ENCODE data around the gene MPZ. TPM values are rescaled to one million over a fixed set of nuclear protein-coding genes. Genes with fewer than 3 reads are reported as not detected.

MPZ gene
- total and polyA plus RNA-seq, 9 of the 15 experiments (the other 6 are each of a cell fraction or from before 2014, with no cell fraction given): 0.22 to 16.6 (median 10.9) TPM

DNA sequence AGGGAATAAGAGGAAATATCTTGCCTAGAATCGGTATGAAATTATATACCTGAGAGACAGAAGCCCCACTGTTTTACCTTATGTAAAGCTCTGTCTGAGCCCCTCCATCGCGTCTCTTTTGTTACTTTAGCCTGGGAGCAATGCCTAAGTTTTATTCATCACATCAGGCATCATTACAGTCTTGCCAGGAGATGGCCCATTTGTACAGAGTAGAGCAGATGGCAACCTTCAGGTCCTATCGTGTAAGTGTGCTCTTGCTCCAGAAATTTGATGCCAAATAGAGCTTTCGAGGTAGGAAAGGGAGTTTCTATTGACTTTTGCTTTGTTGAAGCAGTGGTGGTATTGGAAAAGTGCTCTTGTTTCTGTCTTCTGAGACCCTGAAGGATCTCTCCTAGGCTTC lies 33.1 kb upstream of the MPZ start:
- H3K9me3 ChIP-seq (replicated peaks; ENCODE audit: control insufficient read depth, insufficient read depth, low read depth, low read length): no peaks in the 10 kb centered on the region
- DNase-seq (ENCODE audit: extremely low read depth in 1 of 4, low spot score in 3 of 4) (no peak), FAIRE-seq (no peak), ATAC-seq (no peak)
- 88% methylated on average over 5 of the region's 5 CpGs for WGBS (ENCODE audit: insufficient coverage, low coverage, missing lambda C conversion rate)
- ChIA-PET POLR2A (no interaction called here), CTCF (ENCODE audit: low intra/inter-chr PET ratio) (no interaction called here)
- no peak overlapping the region for H3K4me2 ChIP-seq (ENCODE audit: insufficient read depth, low read length)
- no peaks in the 10 kb centered on the region for H3K79me2 ChIP-seq (ENCODE audit: control insufficient read depth, insufficient read depth, low read length)
- H3K4me3 ChIP-seq: no peak overlapping the region
- H2AFZ ChIP-seq (ENCODE audit: low read depth, low read length): no peak overlapping the region
- intact Hi-C loops (cut with micrococcal nuclease): no loop called here
- no peaks in the 10 kb centered on the region for H3K4me1 ChIP-seq (replicated peaks in 1 of 2; ENCODE audit: control insufficient read depth in 2 of 2, insufficient read depth in 2 of 2, low read length in 2 of 2)
- H3K9me1 ChIP-seq (ENCODE audit: control insufficient read depth, insufficient read depth, low read length): no peaks in the 10 kb centered on the region
- H3K36me3 ChIP-seq (ENCODE audit: control insufficient read depth, insufficient read depth, low read length): peaks cover 62% of the 10 kb centered on the region; the same call in 2 of the 3 replicates
- H3K27ac ChIP-seq (ENCODE audit: extremely low read depth, low read depth, low read length): no peak overlapping the region
- H3K27me3 ChIP-seq (ENCODE audit: control insufficient read depth in 2 of 2, insufficient read depth in 2 of 2, low read length in 2 of 2): no peaks in the 10 kb centered on the region
- in situ Hi-C loops (cut with MboI): no loop called here
- no peak overlapping the region for H3K9ac ChIP-seq (ENCODE audit: insufficient read depth in 1 of 2, low read depth in 2 of 2, low read length in 2 of 2)
- no peak for TF ChIP-seq DACH1 (IDR thresholded peaks at IDR 0.05; ENCODE audit: partially characterized antibody)
- TF ChIP-seq HNRNPLL (IDR thresholded peaks at IDR 0.05; ENCODE audit: low read depth, low read length, poor library complexity, severe bottlenecking): no peak
- TF ChIP-seq, protein P1, sequence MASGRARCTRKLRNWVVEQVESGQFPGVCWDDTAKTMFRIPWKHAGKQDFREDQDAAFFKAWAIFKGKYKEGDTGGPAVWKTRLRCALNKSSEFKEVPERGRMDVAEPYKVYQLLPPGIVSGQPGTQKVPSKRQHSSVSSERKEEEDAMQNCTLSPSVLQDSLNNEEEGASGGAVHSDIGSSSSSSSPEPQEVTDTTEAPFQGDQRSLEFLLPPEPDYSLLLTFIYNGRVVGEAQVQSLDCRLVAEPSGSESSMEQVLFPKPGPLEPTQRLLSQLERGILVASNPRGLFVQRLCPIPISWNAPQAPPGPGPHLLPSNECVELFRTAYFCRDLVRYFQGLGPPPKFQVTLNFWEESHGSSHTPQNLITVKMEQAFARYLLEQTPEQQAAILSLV (tag; IDR thresholded peaks at IDR 0.05): no peak
- TF ChIP-seq, protein P2, sequence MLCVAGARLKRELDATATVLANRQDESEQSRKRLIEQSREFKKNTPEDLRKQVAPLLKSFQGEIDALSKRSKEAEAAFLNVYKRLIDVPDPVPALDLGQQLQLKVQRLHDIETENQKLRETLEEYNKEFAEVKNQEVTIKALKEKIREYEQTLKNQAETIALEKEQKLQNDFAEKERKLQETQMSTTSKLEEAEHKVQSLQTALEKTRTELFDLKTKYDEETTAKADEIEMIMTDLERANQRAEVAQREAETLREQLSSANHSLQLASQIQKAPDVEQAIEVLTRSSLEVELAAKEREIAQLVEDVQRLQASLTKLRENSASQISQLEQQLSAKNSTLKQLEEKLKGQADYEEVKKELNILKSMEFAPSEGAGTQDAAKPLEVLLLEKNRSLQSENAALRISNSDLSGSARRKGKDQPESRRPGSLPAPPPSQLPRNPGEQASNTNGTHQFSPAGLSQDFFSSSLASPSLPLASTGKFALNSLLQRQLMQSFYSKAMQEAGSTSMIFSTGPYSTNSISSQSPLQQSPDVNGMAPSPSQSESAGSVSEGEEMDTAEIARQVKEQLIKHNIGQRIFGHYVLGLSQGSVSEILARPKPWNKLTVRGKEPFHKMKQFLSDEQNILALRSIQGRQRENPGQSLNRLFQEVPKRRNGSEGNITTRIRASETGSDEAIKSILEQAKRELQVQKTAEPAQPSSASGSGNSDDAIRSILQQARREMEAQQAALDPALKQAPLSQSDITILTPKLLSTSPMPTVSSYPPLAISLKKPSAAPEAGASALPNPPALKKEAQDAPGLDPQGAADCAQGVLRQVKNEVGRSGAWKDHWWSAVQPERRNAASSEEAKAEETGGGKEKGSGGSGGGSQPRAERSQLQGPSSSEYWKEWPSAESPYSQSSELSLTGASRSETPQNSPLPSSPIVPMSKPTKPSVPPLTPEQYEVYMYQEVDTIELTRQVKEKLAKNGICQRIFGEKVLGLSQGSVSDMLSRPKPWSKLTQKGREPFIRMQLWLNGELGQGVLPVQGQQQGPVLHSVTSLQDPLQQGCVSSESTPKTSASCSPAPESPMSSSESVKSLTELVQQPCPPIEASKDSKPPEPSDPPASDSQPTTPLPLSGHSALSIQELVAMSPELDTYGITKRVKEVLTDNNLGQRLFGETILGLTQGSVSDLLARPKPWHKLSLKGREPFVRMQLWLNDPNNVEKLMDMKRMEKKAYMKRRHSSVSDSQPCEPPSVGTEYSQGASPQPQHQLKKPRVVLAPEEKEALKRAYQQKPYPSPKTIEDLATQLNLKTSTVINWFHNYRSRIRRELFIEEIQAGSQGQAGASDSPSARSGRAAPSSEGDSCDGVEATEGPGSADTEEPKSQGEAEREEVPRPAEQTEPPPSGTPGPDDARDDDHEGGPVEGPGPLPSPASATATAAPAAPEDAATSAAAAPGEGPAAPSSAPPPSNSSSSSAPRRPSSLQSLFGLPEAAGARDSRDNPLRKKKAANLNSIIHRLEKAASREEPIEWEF (CRISPR knock-in tag; IDR thresholded peaks at IDR 0.05): no peak
- TF ChIP-seq SMAD2 (IDR thresholded peaks at IDR 0.05; ENCODE audit: low read depth, low read length): no peak
- no peak for TF ChIP-seq ZNF143 (CRISPR knock-in tag; IDR thresholded peaks at IDR 0.05)
- BruUV-seq (replicated peaks): no TSS peak
- no peaks in the 10 kb centered on the region for H4K20me1 ChIP-seq (replicated peaks; ENCODE audit: control insufficient read depth, insufficient read depth, low read length)
